IMR-90 (cell line): ENCODE results near the gene AVPR2.

Source experiments
- FOS ChIP-seq: fragments of 150-350 bp; IDR thresholded peaks from 2 replicates; pipeline ENCODE4 v1.6.1; 2016; ENCODE audit warnings: low read depth, low read length
- POLR2A ChIP-seq: IDR thresholded peaks from 2 replicates; pipeline ENCODE4 v1.6.1; 2012; ENCODE audit warnings: mild to moderate bottlenecking, low read depth, low read length
- SMC3 ChIP-seq: fragments of 150-350 bp; IDR thresholded peaks from 2 replicates; pipeline ENCODE4 v1.6.1; 2016; ENCODE audit warnings: low read depth, mild to moderate bottlenecking, antibody characterized with exemption, low read length, moderate library complexity
- TF ChIP-seq, protein P1 (sequence below): conservative IDR thresholded peaks from 2 replicates; pipeline ENCODE4 v1.5.1; 2012; ENCODE audit warnings: mild to moderate bottlenecking, low read depth, low read length, improper control_type of control experiment

DNA sequence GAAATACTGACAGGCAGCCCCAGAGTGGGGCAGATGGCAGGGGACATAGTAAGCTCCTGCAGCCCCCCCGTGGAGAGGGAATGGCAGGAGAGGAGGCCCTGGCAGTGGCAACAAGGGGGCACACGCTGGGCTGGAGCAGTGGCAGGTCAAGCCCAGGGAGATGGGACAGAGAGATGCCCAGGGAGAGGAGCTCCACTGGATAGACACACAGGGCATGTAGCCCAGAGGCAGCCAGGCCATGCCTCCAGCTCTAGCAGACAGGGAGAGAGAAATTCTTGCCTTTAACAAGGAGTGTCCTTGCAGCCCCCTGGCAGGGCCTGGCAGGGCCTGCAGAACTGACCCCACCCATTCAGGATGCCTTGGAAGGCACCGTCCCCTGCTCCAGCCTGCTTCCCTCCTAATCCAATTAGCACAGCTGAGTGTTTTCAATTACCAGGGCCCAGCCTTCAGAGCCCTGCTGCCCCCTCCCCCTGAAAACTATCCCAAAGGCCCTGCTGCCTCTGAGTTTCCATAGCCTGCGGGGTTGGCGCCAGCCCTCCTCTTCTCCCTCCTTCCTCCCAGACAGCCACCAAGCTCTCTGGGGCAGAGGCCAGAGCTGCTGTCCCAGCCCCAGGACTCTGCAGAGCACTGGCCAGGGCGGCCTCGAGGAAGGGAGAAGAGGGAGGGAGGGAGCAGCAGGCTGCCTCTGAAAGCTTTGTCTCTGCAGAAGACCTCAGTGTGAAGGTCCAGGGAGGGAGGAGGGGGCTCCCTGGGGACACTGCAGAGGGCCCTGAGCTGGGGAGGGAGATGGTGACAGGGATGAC lies 31.0 kb upstream of the AVPR2 start:
- TF ChIP-seq, protein P1, sequence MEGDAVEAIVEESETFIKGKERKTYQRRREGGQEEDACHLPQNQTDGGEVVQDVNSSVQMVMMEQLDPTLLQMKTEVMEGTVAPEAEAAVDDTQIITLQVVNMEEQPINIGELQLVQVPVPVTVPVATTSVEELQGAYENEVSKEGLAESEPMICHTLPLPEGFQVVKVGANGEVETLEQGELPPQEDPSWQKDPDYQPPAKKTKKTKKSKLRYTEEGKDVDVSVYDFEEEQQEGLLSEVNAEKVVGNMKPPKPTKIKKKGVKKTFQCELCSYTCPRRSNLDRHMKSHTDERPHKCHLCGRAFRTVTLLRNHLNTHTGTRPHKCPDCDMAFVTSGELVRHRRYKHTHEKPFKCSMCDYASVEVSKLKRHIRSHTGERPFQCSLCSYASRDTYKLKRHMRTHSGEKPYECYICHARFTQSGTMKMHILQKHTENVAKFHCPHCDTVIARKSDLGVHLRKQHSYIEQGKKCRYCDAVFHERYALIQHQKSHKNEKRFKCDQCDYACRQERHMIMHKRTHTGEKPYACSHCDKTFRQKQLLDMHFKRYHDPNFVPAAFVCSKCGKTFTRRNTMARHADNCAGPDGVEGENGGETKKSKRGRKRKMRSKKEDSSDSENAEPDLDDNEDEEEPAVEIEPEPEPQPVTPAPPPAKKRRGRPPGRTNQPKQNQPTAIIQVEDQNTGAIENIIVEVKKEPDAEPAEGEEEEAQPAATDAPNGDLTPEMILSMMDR: no peak
- TF ChIP-seq POLR2A (no peak), FOS (no peak), SMC3 (no peak)
